ENCODE results near the gene VCL.
A peak's percentile ranks its signal among the peaks of the same experiment; 100 is the strongest.
"Not testable (repeated sequence)": the region's sequence is repeated elsewhere in the genome, so short reads cannot be mapped to it uniquely, and the experiment has no call there.

VCL gene

GRCh38 chr10:74000244-74000643 is 2.3 kb downstream of the VCL start:
- H3K4me1 ChIP-seq (ENCODE audit: control insufficient read depth, insufficient read depth, low read depth, low read length); H3K4ac ChIP-seq (ENCODE audit: low read depth in 1 of 2, low read length in 2 of 2); H3K18ac ChIP-seq (ENCODE audit: low read depth in 1 of 2, low read length in 2 of 2); H4K91ac ChIP-seq (ENCODE audit: low read length); H2BK5ac ChIP-seq (ENCODE audit: low read depth, low read length, poor library complexity, severe bottlenecking); H3K27me3 ChIP-seq (ENCODE audit: control insufficient read depth in 1 of 2, insufficient read depth in 1 of 2, low read length in 2 of 2); H3K23ac ChIP-seq (ENCODE audit: low read length in 2 of 2); H2BK120ac ChIP-seq (ENCODE audit: low read depth, low read length); H2BK12ac ChIP-seq (ENCODE audit: low read length in 2 of 2); H4K8ac ChIP-seq (ENCODE audit: low read length); DNase-seq; H2AFZ ChIP-seq (ENCODE audit: low read depth, low read length); H2BK15ac ChIP-seq (ENCODE audit: low read depth, poor library complexity, severe bottlenecking); H3K14ac ChIP-seq (ENCODE audit: low read length in 2 of 2); H2AK5ac ChIP-seq (ENCODE audit: low read length, severe bottlenecking); H3K79me1 ChIP-seq (replicated peaks; ENCODE audit: low read length, poor library complexity, severe bottlenecking); H3K9me3 ChIP-seq (ENCODE audit: control insufficient read depth, low read length): not testable (repeated sequence)
- peak overlapping the region; percentile 99 for H3K9ac ChIP-seq (ENCODE audit: low read length)
- WGBS, result 76% methylated on average over 7 of the region's 11 CpGs
- H3K27ac ChIP-seq (ENCODE audit: low read length, poor library complexity, severe bottlenecking), result peak overlapping the region; percentile 87
- peak overlapping the region; percentile 67 for H3K4me2 ChIP-seq (ENCODE audit: low read length, poor library complexity, severe bottlenecking)
- H3K4me3 ChIP-seq (ENCODE audit: insufficient read depth in 1 of 2, low read depth in 1 of 2, low read length in 2 of 2), result peak overlapping the region; percentile 31 to 99
- peaks cover 0 to 20% of the 10 kb centered on the region in 2 experiments for H3K36me3 ChIP-seq (ENCODE audit: control insufficient read depth in 1 of 2, insufficient read depth in 2 of 2, low read depth in 1 of 2, low read length in 2 of 2)

DNA sequence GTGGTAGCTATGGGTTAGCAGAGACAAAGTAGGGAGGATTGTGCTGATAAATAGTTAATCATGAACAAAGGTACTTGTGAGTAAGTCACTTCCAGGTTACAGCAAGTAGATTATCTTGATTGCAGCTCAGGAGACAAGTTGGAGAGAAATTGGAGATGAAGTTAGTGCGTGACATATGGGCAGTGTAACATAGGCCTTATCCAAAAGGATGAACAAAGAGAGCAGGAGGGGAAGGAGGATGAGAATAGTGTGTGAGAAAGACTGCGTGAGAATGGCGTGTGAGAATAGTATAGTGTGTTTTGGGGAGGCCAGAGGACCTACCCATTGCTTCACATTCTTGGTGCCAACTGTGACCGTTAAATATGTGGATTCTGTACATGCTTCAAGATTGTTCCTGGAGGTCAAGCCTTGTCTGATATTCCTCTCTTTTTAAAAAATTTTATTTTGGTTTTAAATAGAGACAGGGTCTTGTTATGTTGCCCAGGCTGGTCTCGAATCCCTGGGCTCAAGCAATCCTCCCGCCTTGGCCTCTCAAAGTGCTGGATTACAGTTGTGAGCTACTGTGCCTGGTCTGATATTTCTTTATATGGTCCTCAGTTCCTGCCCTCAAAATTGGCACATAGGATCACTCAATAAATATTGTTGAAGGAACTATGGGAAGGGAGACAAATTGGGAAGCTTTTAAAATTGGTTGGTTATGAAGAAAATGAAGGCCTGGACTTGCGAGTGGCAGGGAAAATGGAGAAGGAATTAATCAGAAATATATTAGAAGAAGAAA is 3.2 kb downstream of the VCL start:
- Histone ChIP-seq H3K4me3 (ENCODE audit: insufficient read depth in 1 of 2, low read depth in 1 of 2, low read length in 2 of 2) (peak overlapping the region in 1 of 2 experiments; percentile 99), H4K91ac (ENCODE audit: low read length) (no peak overlapping the region), H2AFZ (ENCODE audit: low read depth, low read length) (no peak overlapping the region), H3K79me1 (replicated peaks; ENCODE audit: low read length, poor library complexity, severe bottlenecking) (no peaks in the 10 kb centered on the region), H3K23ac (ENCODE audit: low read length in 2 of 2) (no peak overlapping the region), H2BK15ac (ENCODE audit: low read depth, poor library complexity, severe bottlenecking) (no peak overlapping the region), H4K8ac (ENCODE audit: low read length) (no peak overlapping the region), H2AK5ac (ENCODE audit: low read length, severe bottlenecking) (no peak overlapping the region), H3K4ac (ENCODE audit: low read depth in 1 of 2, low read length in 2 of 2) (no peak overlapping the region), H3K27ac (ENCODE audit: low read length, poor library complexity, severe bottlenecking) (peak overlapping the region; percentile 15), H3K18ac (ENCODE audit: low read depth in 1 of 2, low read length in 2 of 2) (no peak overlapping the region), H2BK12ac (ENCODE audit: low read length in 2 of 2) (no peak overlapping the region), H3K4me2 (ENCODE audit: low read length, poor library complexity, severe bottlenecking) (peak overlapping the region; percentile 67), H3K4me1 (ENCODE audit: control insufficient read depth, insufficient read depth, low read depth, low read length) (peaks cover 6% of the 10 kb centered on the region), H3K14ac (ENCODE audit: low read length in 2 of 2) (no peak overlapping the region), H3K9ac (ENCODE audit: low read length) (peak overlapping the region; percentile 99), H3K27me3 (ENCODE audit: control insufficient read depth in 1 of 2, insufficient read depth in 1 of 2, low read length in 2 of 2) (no peaks in the 10 kb centered on the region), H2BK5ac (ENCODE audit: low read depth, low read length, poor library complexity, severe bottlenecking) (no peak overlapping the region), H2BK120ac (ENCODE audit: low read depth, low read length) (no peak overlapping the region), H3K9me3 (ENCODE audit: control insufficient read depth, low read length) (no peaks in the 10 kb centered on the region), H3K36me3 (ENCODE audit: control insufficient read depth in 1 of 2, insufficient read depth in 2 of 2, low read depth in 1 of 2, low read length in 2 of 2) (peaks cover 0 to 20% of the 10 kb centered on the region in 2 experiments)
- no peak for DNase-seq
- WGBS, result 86% methylated on average over 7 of the region's 7 CpGs

DNA sequence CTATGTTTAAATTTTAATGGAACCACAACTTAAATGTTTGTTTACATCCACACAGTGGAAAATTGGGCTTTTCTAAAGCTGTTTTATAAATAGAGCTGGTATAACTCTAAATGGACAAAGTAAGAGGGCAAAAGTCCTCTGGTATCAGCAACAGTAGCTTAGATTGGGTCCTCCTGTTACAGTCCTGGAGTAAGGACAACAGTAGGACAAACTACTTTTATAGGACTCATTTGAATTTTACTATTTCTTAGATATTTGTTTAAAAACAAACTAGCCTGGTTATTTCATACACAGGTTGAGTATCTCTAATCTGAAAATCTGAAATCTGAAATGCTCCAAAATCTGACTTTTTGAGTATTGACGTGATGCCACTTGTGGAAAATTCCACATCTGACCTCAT is 8.4 kb downstream of the VCL start:
- peaks cover 7 to 17% of the 10 kb centered on the region in 2 experiments for H3K36me3 ChIP-seq (ENCODE audit: control insufficient read depth in 1 of 2, insufficient read depth in 2 of 2, low read depth in 1 of 2, low read length in 2 of 2)
- H2BK15ac ChIP-seq (ENCODE audit: low read depth, poor library complexity, severe bottlenecking), result no peak overlapping the region
- H2AK5ac ChIP-seq (ENCODE audit: low read length, severe bottlenecking), result no peak overlapping the region
- no peak overlapping the region for H3K9ac ChIP-seq (ENCODE audit: low read length)
- H3K79me1 ChIP-seq (replicated peaks; ENCODE audit: low read length, poor library complexity, severe bottlenecking), result no peaks in the 10 kb centered on the region
- H3K4me1 ChIP-seq (ENCODE audit: control insufficient read depth, insufficient read depth, low read depth, low read length), result peaks cover 10% of the 10 kb centered on the region
- H3K27me3 ChIP-seq (ENCODE audit: control insufficient read depth in 1 of 2, insufficient read depth in 1 of 2, low read length in 2 of 2), result no peaks in the 10 kb centered on the region
- H4K91ac ChIP-seq (ENCODE audit: low read length), result no peak overlapping the region
- no peak overlapping the region for H3K4me3 ChIP-seq (ENCODE audit: insufficient read depth in 1 of 2, low read depth in 1 of 2, low read length in 2 of 2)
- no peak overlapping the region for H2BK12ac ChIP-seq (ENCODE audit: low read length in 2 of 2)
- no peak overlapping the region for H3K4ac ChIP-seq (ENCODE audit: low read depth in 1 of 2, low read length in 2 of 2)
- H3K23ac ChIP-seq (ENCODE audit: low read length in 2 of 2), result no peak overlapping the region
- H3K14ac ChIP-seq (ENCODE audit: low read length in 2 of 2), result no peak overlapping the region
- no peak overlapping the region for H2BK120ac ChIP-seq (ENCODE audit: low read depth, low read length)
- no peak overlapping the region for H3K27ac ChIP-seq (ENCODE audit: low read length, poor library complexity, severe bottlenecking)
- DNase-seq, result no peak
- no peak overlapping the region for H3K18ac ChIP-seq (ENCODE audit: low read depth in 1 of 2, low read length in 2 of 2)
- no CpG with 5 or more reads among the region's 1 CpG for WGBS
- H3K4me2 ChIP-seq (ENCODE audit: low read length, poor library complexity, severe bottlenecking), result no peak overlapping the region
- no peak overlapping the region for H4K8ac ChIP-seq (ENCODE audit: low read length)
- no peak overlapping the region for H2BK5ac ChIP-seq (ENCODE audit: low read depth, low read length, poor library complexity, severe bottlenecking)
- H2AFZ ChIP-seq (ENCODE audit: low read depth, low read length), result no peak overlapping the region
- H3K9me3 ChIP-seq (ENCODE audit: control insufficient read depth, low read length), result no peaks in the 10 kb centered on the region

DNA sequence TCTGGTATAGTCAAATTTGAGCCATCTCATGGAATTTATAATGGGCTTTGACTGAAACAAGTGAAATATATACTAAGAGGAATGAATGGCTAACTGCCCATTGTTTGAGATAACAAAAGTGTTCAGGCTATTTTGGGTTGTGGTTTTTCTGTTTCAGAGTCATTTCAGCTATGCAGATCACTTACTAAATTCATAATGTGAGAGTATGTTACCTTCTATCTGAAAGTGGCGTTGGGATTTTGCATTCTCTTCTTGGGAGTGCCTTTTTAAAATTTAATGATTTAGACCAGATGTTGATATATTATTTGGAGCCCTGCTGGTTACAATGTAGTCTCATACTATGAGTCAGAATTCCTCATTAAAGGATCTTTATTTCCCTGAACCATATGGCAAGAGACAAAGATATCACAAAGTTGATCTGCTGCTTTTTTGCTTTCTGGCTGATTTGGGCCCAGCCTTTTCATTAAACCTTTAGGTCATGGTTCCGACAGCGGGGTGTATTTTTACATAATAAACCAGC is 10.4 kb downstream of the VCL start:
- H3K4me1 ChIP-seq (ENCODE audit: control insufficient read depth, insufficient read depth, low read depth, low read length), result peaks cover 13% of the 10 kb centered on the region
- no peak overlapping the region for H2BK5ac ChIP-seq (ENCODE audit: low read depth, low read length, poor library complexity, severe bottlenecking)
- no peak overlapping the region for H4K8ac ChIP-seq (ENCODE audit: low read length)
- peak overlapping the region; percentile 77 for H3K9ac ChIP-seq (ENCODE audit: low read length)
- peak; percentile 37 for DNase-seq
- no peak overlapping the region for H3K23ac ChIP-seq (ENCODE audit: low read length in 2 of 2)
- 100% methylated on average over 2 of the region's 3 CpGs for WGBS
- H4K91ac ChIP-seq (ENCODE audit: low read length), result no peak overlapping the region
- H3K18ac ChIP-seq (ENCODE audit: low read depth in 1 of 2, low read length in 2 of 2), result no peak overlapping the region
- H2AFZ ChIP-seq (ENCODE audit: low read depth, low read length), result no peak overlapping the region
- H3K79me1 ChIP-seq (replicated peaks; ENCODE audit: low read length, poor library complexity, severe bottlenecking), result no peaks in the 10 kb centered on the region
- no peaks in the 10 kb centered on the region for H3K9me3 ChIP-seq (ENCODE audit: control insufficient read depth, low read length)
- H2BK15ac ChIP-seq (ENCODE audit: low read depth, poor library complexity, severe bottlenecking), result no peak overlapping the region
- H3K14ac ChIP-seq (ENCODE audit: low read length in 2 of 2), result no peak overlapping the region
- no peak overlapping the region for H2BK12ac ChIP-seq (ENCODE audit: low read length in 2 of 2)
- no peaks in the 10 kb centered on the region for H3K27me3 ChIP-seq (ENCODE audit: control insufficient read depth in 1 of 2, insufficient read depth in 1 of 2, low read length in 2 of 2)
- H2AK5ac ChIP-seq (ENCODE audit: low read length, severe bottlenecking), result no peak overlapping the region
- H3K27ac ChIP-seq (ENCODE audit: low read length, poor library complexity, severe bottlenecking), result peak overlapping the region; percentile 71
- peaks cover 7 to 11% of the 10 kb centered on the region in 2 experiments for H3K36me3 ChIP-seq (ENCODE audit: control insufficient read depth in 1 of 2, insufficient read depth in 2 of 2, low read depth in 1 of 2, low read length in 2 of 2)
- no peak overlapping the region for H3K4me2 ChIP-seq (ENCODE audit: low read length, poor library complexity, severe bottlenecking)
- H2BK120ac ChIP-seq (ENCODE audit: low read depth, low read length), result no peak overlapping the region
- no peak overlapping the region for H3K4me3 ChIP-seq (ENCODE audit: insufficient read depth in 1 of 2, low read depth in 1 of 2, low read length in 2 of 2)
- H3K4ac ChIP-seq (ENCODE audit: low read depth in 1 of 2, low read length in 2 of 2), result no peak overlapping the region

Measured in mesenchymal stem cell (in vitro differentiated cells and primary cell).